H1 (cell line): ENCODE data around the gene NHP2. TPM values are rescaled to one million over a fixed set of nuclear protein-coding genes. Genes with fewer than 3 reads are reported as not detected.

Source experiments
- CTCF ChIA-PET: fragments of 300-600 bp; sonication (Branson Sonifier 250); formaldehyde crosslinking; loops from one replicate; lab custom pipeline; 2021; ENCODE audit not compliant: partially characterized antibody; lab: Charles Lee
- POLR2A ChIA-PET: fragments of 300-600 bp; sonication (Branson Sonifier 250); formaldehyde crosslinking; loops from one replicate; lab custom pipeline; 2021; ENCODE audit warnings: inconsistent platforms; ENCODE audit not compliant: partially characterized antibody; lab: Charles Lee
- DNase-seq, 2 experiments: peaks; one replicate each; pipeline versions ENCODE4 v3.0.0 to v3.0.0-alpha.2; 2010 to 2022; ENCODE audit warnings: low spot score in 2 of 2, low read depth in 1 of 2, mixed read lengths in 1 of 2
- FAIRE-seq: peaks from 2 replicates; lab custom pipeline; 2011; peaks lifted over from hg19 to GRCh38; lab: Jason Lieb, UNC
- H2AFZ ChIP-seq: 2 replicates; pipeline ENCODE4 v1.8.1; 2012; ENCODE audit warnings: low read length, inconsistent platforms
- H2AK5ac ChIP-seq: 2 replicates; pipeline ENCODE4 v1.6.1; 2013; ENCODE audit warnings: low read depth, low read length
- H2BK120ac ChIP-seq: replicated peaks from 2 replicates; pipeline ENCODE3; 2013; ENCODE audit warnings: low read depth, low read length, inconsistent platforms
- H2BK12ac ChIP-seq: 2 replicates; pipeline ENCODE4 v1.6.1; 2013; ENCODE audit warnings: low read depth, low read length
- H2BK15ac ChIP-seq: 2 replicates; pipeline ENCODE4 v1.6.1; 2013; ENCODE audit warnings: low read length
- H2BK20ac ChIP-seq: 2 replicates; pipeline ENCODE4 v1.6.1; 2013; ENCODE audit warnings: low read length
- H2BK5ac ChIP-seq: 2 replicates; pipeline ENCODE4 v1.6.1; 2013; ENCODE audit warnings: low read depth, low read length
- H3K14ac ChIP-seq: 2 replicates; pipeline ENCODE4 v1.6.1; 2013; ENCODE audit warnings: inconsistent platforms; ENCODE audit not compliant: insufficient read length
- H3K18ac ChIP-seq: 2 replicates; pipeline ENCODE4 v1.6.1; 2013; ENCODE audit warnings: low read length; ENCODE audit errors: extremely low read depth
- H3K23ac ChIP-seq: 2 replicates; pipeline ENCODE4 v1.6.1; 2013; ENCODE audit warnings: inconsistent platforms; ENCODE audit not compliant: insufficient read length
- H3K23me2 ChIP-seq: 2 replicates; pipeline ENCODE4 v1.6.1; 2013; ENCODE audit warnings: low read depth, low read length
- H3K27ac ChIP-seq: 2 replicates; pipeline ENCODE4 v1.6.1; 2011; ENCODE audit warnings: low read depth, low read length, inconsistent platforms
- H3K27me3 ChIP-seq, 4 experiments: replicated peaks in 1 of 4; 1 replicate in 1 of 4; 2 replicates in 3 of 4; pipeline versions ENCODE4 v1.6.1 to v1.8.1; 2011 to 2013; ENCODE audit warnings: low read length in 3 of 4, mild to moderate bottlenecking in 3 of 4, inconsistent platforms in 2 of 4, mixed read lengths in 2 of 4, moderate library complexity in 1 of 4; ENCODE audit not compliant: control insufficient read depth in 3 of 4, insufficient read depth in 3 of 4; ENCODE audit errors: extremely low read depth in 1 of 4
- H3K36me3 ChIP-seq, 4 experiments: 2 replicates each; pipeline versions ENCODE4 v1.6.1 to v1.8.1; 2011 to 2013; ENCODE audit warnings: mild to moderate bottlenecking in 4 of 4, low read length in 3 of 4, moderate library complexity in 2 of 4, control low read depth in 1 of 4, inconsistent platforms in 1 of 4; ENCODE audit not compliant: insufficient read depth in 4 of 4, control insufficient read depth in 2 of 4
- H3K4ac ChIP-seq: replicated peaks from 2 replicates; pipeline ENCODE3; 2013; ENCODE audit warnings: low read length, low read depth, mixed read lengths, inconsistent platforms; ENCODE audit not compliant: insufficient read length
- H3K4me1 ChIP-seq, 4 experiments: replicated peaks in 1 of 4; 1 replicate in 1 of 4; 2 replicates in 3 of 4; pipeline versions ENCODE4 v1.6.1 to v1.8.1; 2011 to 2013; ENCODE audit warnings: low read length in 3 of 4, inconsistent platforms in 2 of 4, mixed read lengths in 1 of 4; ENCODE audit not compliant: insufficient read depth in 4 of 4, control insufficient read depth in 3 of 4
- H3K4me2 ChIP-seq, 2 experiments: 2 replicates each; pipeline versions ENCODE4 v1.6.1 to v1.8.1; 2011 to 2013; ENCODE audit warnings: low read depth in 2 of 2, low read length in 2 of 2, control low read depth in 1 of 2, inconsistent platforms in 1 of 2, mild to moderate bottlenecking in 1 of 2; ENCODE audit not compliant: insufficient read depth in 1 of 2
- H3K4me3 ChIP-seq, 4 experiments: fragments of 200-600, 300-600 bp in 1 of 4; sonication (generic), shearing (Covaris generic), sonication (Bioruptor Twin) in 1 of 4; 2 replicates each; pipeline versions ENCODE4 v1.5.1 to v1.8.1; 2011 to 2016; ENCODE audit warnings: low read length in 4 of 4, low read depth in 3 of 4, control low read depth in 2 of 4, inconsistent platforms in 2 of 4, mild to moderate bottlenecking in 2 of 4, mixed read lengths in 1 of 4, moderate library complexity in 1 of 4; ENCODE audit not compliant: insufficient read depth in 2 of 4; ENCODE audit errors: extremely low read depth in 1 of 4
- H3K56ac ChIP-seq: replicated peaks from 2 replicates; pipeline ENCODE3; 2013; ENCODE audit warnings: low read depth, mild to moderate bottlenecking, mixed read lengths, low read length, inconsistent platforms; ENCODE audit not compliant: insufficient read length
- H3K79me1 ChIP-seq: 2 replicates; pipeline ENCODE4 v1.6.1; 2013; ENCODE audit warnings: low read depth, low read length, control low read depth
- H3K79me2 ChIP-seq, 2 experiments: 2 replicates each; pipeline versions ENCODE4 v1.6.1 to v1.8.1; 2012 to 2013; ENCODE audit warnings: low read length in 2 of 2, mild to moderate bottlenecking in 2 of 2, inconsistent platforms in 1 of 2; ENCODE audit not compliant: insufficient read depth in 2 of 2, control insufficient read depth in 1 of 2
- H3K9ac ChIP-seq, 4 experiments: replicated peaks in 1 of 4; 1 replicate in 1 of 4; 2 replicates in 3 of 4; pipeline versions ENCODE4 v1.6.1 to v1.8.1; 2011 to 2013; ENCODE audit warnings: low read depth in 3 of 4, low read length in 3 of 4, control low read depth in 2 of 4, mild to moderate bottlenecking in 2 of 4, moderate library complexity in 2 of 4, inconsistent platforms in 1 of 4; ENCODE audit errors: extremely low read depth in 1 of 4
- H3K9me3 ChIP-seq, 2 experiments: 2 replicates each; pipeline versions ENCODE4 v1.6.1 to v1.8.1; 2012 to 2013; ENCODE audit warnings: mild to moderate bottlenecking in 2 of 2, moderate library complexity in 2 of 2, control low read depth in 1 of 2, inconsistent platforms in 1 of 2, low read depth in 1 of 2, low read length in 1 of 2, mixed read lengths in 1 of 2; ENCODE audit not compliant: insufficient read depth in 2 of 2
- H4K20me1 ChIP-seq, 2 experiments: replicated peaks in 1 of 2; 2 replicates each; pipeline versions ENCODE3 to v1.8.1; 2011 to 2013; ENCODE audit warnings: inconsistent platforms in 2 of 2, low read length in 2 of 2, mild to moderate bottlenecking in 1 of 2; ENCODE audit not compliant: insufficient read depth in 2 of 2, control insufficient read depth in 1 of 2
- H4K5ac ChIP-seq: 2 replicates; pipeline ENCODE4 v1.6.1; 2013; ENCODE audit warnings: low read length, low read depth, mixed read lengths, inconsistent platforms; ENCODE audit not compliant: insufficient read length
- H4K8ac ChIP-seq: 2 replicates; pipeline ENCODE4 v1.8.0; 2013; ENCODE audit warnings: mild to moderate bottlenecking, moderate library complexity, low read length, inconsistent platforms; ENCODE audit not compliant: insufficient read depth; ENCODE audit errors: extremely low read depth
- H4K91ac ChIP-seq: replicated peaks from 2 replicates; pipeline ENCODE3; 2013; ENCODE audit warnings: low read length, mixed read lengths, inconsistent platforms; ENCODE audit not compliant: insufficient read length
- CBX8 ChIP-seq: fragments of 300-800, 300-1000 bp; sonication (generic); IDR thresholded peaks from 2 replicates; pipeline ENCODE4 v1.7.1; 2016; ENCODE audit warnings: low read depth, low read length, borderline replicate concordance
- CHD2 ChIP-seq: IDR thresholded peaks from 2 replicates; pipeline ENCODE4 v1.6.1; 2012; ENCODE audit warnings: low read length, improper control_type of control experiment
- FOSL1 ChIP-seq: IDR thresholded peaks from 2 replicates; pipeline ENCODE4 v1.6.1; 2011; ENCODE audit warnings: mild to moderate bottlenecking, low read depth, low read length, moderate library complexity; ENCODE audit not compliant: insufficient read depth
- KDM4A ChIP-seq: IDR thresholded peaks from one replicate; pipeline ENCODE4 v1.7.1; 2012; ENCODE audit warnings: low read depth, mild to moderate bottlenecking, moderate library complexity, low read length, inconsistent platforms; ENCODE audit not compliant: severe bottlenecking
- POLR2A ChIP-seq, 2 experiments: IDR thresholded peaks; 1 replicate in 1 of 2; 2 replicates in 1 of 2; pipeline ENCODE4 v1.6.1; 2011; ENCODE audit warnings: low read depth in 2 of 2, low read length in 2 of 2, mild to moderate bottlenecking in 2 of 2; ENCODE audit errors: control extremely low read depth in 1 of 2
- TEAD4 ChIP-seq: IDR thresholded peaks from 2 replicates; pipeline ENCODE4 v1.6.1; 2012; ENCODE audit warnings: low read depth, low read length, inconsistent platforms, mixed read lengths
- WGBS, 2 experiments: shearing (Covaris generic) in 1 of 2; methylation state at CpG; one replicate each; pipeline versions ENCODE4 v1.1.6 to v1.1.7; 2013 to 2015; ENCODE audit warnings: low lambda C conversion rate in 2 of 2, mixed read lengths in 2 of 2, inconsistent platforms in 1 of 2, low coverage in 1 of 2, missing lambda C conversion rate in 1 of 2; ENCODE audit not compliant: insufficient replicate concordance in 2 of 2, insufficient coverage in 1 of 2, insufficient read length in 1 of 2; ENCODE audit errors: extremely low coverage in 1 of 2, missing lambda C conversion rate in 1 of 2; 5-methylcytosine and 5-hydroxymethylcytosine counted together
- polyA plus RNA-seq, 7 experiments: library from polyadenylated mRNA; depleted of rRNA in 3 of 7; stranded (reverse) in 5 of 7; unstranded in 2 of 7; fragments of >200 nt in 5 of 7; fragments of 200-250 nt in 2 of 7; gene quantifications; 1 replicate in 5 of 7; 2 replicates in 1 of 7; 4 replicates in 1 of 7; pipeline versions ENCODE4 v1.2.1 to v1.2.3, GENCODE V29; 2011 to 2013; ENCODE audit warnings: missing spikeins in 2 of 7, mixed read lengths in 2 of 7
- total RNA-seq: library from RNA; stranded (reverse); fragmentation: NEBNext Ultra II Directional; extraction: Animal tissue kit (Norgen Biotek cat#: 25700); gene quantifications from 2 replicates; pipeline ENCODE4 v1.2.1, GENCODE V29; 2021
- TF ChIP-seq, protein P1 (sequence below), 3 experiments: IDR thresholded peaks; 1 replicate in 2 of 3; 2 replicates in 1 of 3; pipeline versions ENCODE4 v1.5.1 to v1.6.1; 2011; ENCODE audit warnings: low read length in 3 of 3, mild to moderate bottlenecking in 3 of 3, inconsistent platforms in 2 of 3, low read depth in 1 of 3, moderate library complexity in 1 of 3; ENCODE audit not compliant: insufficient read depth in 1 of 3; ENCODE audit errors: control extremely low read depth in 1 of 3

The NHP2 gene
- total and polyA plus RNA-seq, 2 of the 8 experiments (the other 6 are each of a cell fraction or from before 2014, with no cell fraction given), result 241 to 263 TPM

DNA sequence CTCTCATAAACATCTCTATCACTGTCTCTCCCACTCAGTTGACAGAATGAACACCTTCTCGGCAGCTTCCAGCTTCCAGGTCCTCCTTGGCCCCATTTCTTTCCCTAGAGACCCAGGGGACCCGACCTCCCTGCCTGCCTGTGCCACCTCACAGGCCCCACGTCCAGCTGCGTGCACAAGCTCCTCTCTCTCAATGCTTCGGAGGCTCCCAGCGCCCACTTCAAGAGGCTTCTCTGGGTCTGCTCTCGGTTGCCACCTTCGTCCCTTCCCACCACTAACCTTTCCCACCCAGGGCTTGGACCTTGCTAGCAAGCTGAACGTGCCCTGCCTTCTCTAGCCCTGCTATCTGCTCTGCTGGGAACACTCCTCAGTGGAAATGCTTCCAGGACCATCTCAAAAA, 43.2 kb downstream of the NHP2 start:
- Histone ChIP-seq H3K79me1 (peaks cover 5% of the 10 kb centered on the region; the same call in 1 of the 2 replicates), H3K36me3 (no peaks in the 10 kb centered on the region), H3K9ac (no peak overlapping the region), H3K79me2 (peaks cover 5 to 24% of the 10 kb centered on the region in 2 experiments; a peak in 3 of 4 replicates), H2AFZ (no peak overlapping the region), H2AK5ac (peak overlapping the region; percentile 59; the same call in 1 of the 2 replicates), H3K4me2 (no peak overlapping the region), H4K8ac (no peak overlapping the region), H3K4ac (no peak overlapping the region), H4K91ac (no peak overlapping the region), H2BK15ac (no peak overlapping the region), H3K4me3 (no peak overlapping the region), H2BK20ac (no peak overlapping the region), H3K27ac (no peak overlapping the region), H2BK5ac (no peak overlapping the region), H3K14ac (no peak overlapping the region)
- POLR2A ChIA-PET, result interaction anchor here (1.0 to 27.9 kb wide), 6 partner anchors 23 to 100 kb away, joined by 3 to 1250 read pairs (median 4); partner anchors contain the start of genes NHP2 and RMND5B
- WGBS, 2 experiments, result 92% methylated on average over 9 of the region's 9 CpGs; no CpG with 5 or more reads in 1 of the 2 experiments
- FAIRE-seq, result no peak
- TF ChIP-seq, protein P1, sequence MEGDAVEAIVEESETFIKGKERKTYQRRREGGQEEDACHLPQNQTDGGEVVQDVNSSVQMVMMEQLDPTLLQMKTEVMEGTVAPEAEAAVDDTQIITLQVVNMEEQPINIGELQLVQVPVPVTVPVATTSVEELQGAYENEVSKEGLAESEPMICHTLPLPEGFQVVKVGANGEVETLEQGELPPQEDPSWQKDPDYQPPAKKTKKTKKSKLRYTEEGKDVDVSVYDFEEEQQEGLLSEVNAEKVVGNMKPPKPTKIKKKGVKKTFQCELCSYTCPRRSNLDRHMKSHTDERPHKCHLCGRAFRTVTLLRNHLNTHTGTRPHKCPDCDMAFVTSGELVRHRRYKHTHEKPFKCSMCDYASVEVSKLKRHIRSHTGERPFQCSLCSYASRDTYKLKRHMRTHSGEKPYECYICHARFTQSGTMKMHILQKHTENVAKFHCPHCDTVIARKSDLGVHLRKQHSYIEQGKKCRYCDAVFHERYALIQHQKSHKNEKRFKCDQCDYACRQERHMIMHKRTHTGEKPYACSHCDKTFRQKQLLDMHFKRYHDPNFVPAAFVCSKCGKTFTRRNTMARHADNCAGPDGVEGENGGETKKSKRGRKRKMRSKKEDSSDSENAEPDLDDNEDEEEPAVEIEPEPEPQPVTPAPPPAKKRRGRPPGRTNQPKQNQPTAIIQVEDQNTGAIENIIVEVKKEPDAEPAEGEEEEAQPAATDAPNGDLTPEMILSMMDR (IDR thresholded peaks at IDR 0.05; ENCODE audit: control extremely low read depth in 1 of 3, insufficient read depth in 1 of 3, low read depth in 1 of 3, low read length in 3 of 3), result no peak
- TF ChIP-seq CHD2 (no peak), CBX8 (no peak), KDM4A (no peak), POLR2A (IDR thresholded peaks at IDR 0.05; ENCODE audit: control extremely low read depth in 1 of 2, low read depth in 2 of 2, low read length in 2 of 2) (no peak), TEAD4 (no peak), FOSL1 (no peak)
- TF ChIP-seq, all 59 proteins: peak for 0
- Histone ChIP-seq H3K23ac (no peak overlapping the region), H3K9me3 (no peaks in the 10 kb centered on the region), H3K4me1 (peaks cover 0 to 19% (median 11%) of the 10 kb centered on the region in 4 experiments; a peak in 6 of 7 replicates), H2BK120ac (no peak overlapping the region), H4K20me1 (peaks cover 0 to 3% of the 10 kb centered on the region in 2 experiments), H3K56ac (no peak overlapping the region), H3K27me3 (no peaks in the 10 kb centered on the region), H3K18ac (no peak overlapping the region), H2BK12ac (no peak overlapping the region), H4K5ac (no peak overlapping the region), H3K23me2 (peaks cover 16% of the 10 kb centered on the region)
- CTCF ChIA-PET, result interaction anchor here (0.6 to 8.7 kb wide), 7 partner anchors 10 to 716 kb away, joined by 3 to 83 read pairs (median 4); no protein-coding TSS in a partner anchor
- no peak for DNase-seq
